Measurements from ENCODE around the gene EMID1.

Gene EMID1

DNA sequence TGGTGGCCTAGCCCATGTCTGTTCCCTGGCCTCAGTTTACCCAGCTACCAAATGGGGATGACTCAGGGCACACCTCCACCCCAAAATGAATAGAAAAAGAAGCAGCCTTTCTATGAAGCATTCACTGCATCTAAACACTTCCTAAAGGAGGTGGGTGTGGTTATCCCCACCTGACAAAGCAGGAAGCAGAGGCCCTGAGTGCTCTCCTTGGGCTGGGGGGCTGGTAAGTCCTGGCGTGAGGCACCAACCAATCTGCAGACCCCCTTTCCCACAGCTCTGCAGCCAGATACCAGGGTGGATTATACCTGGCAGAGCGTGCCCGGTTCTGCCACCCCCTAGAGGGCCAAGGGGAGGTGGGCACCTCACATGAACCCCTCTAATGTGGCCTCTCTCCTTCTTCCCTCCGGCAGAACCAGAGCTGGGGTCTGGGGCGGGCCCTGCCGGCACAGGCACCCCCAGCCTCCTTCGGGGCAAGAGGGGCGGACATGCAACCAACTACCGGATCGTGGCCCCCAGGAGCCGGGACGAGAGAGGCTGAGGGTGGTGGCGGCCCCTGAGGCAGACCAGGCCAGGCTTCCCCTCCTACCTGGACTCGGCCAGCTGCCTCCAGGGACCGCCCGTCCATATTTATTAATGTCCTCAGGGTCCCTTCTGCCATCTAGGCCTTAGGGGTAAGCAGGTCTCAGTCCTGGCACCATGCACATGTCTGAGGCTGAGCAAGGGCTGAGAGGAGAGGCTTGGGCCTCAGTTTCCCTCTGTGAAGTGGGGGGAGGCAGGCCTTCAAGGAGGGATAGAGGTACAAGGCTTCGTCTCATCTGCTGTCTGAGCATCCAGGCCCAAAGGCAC, 52.9 kb downstream of the EMID1 start:
- no peak for TF ChIP-seq CTCF (IDR thresholded peaks at IDR 0.05; ENCODE audit: insufficient read depth, missing control alignments)

GRCh38 chr22:29259253-29259899, 53.7 kb downstream of the EMID1 start:
- no peak for DNase-seq (ENCODE audit: insufficient read length, low spot score)
- no peak for FAIRE-seq
- no peak for TF ChIP-seq CTCF (IDR thresholded peaks at IDR 0.05; ENCODE audit: insufficient read depth, missing control alignments)

More for the DNA sequence above, 52.9 kb downstream of the EMID1 start:
- FAIRE-seq = no peak
- no peak for DNase-seq (ENCODE audit: insufficient read length, low spot score)

- no peak for FAIRE-seq
- no peak for DNase-seq (ENCODE audit: insufficient read length, low spot score)
- no peak for TF ChIP-seq CTCF (IDR thresholded peaks at IDR 0.05; ENCODE audit: insufficient read depth, missing control alignments)
Observed at GRCh38 chr22:29260031-29260560, 54.4 kb downstream of the EMID1 start.

GRCh38 chr22:29260601-29261315, 55.1 kb downstream of the EMID1 start:
- FAIRE-seq = no peak
- TF ChIP-seq CTCF (IDR thresholded peaks at IDR 0.05; ENCODE audit: insufficient read depth, missing control alignments) = no peak
- DNase-seq (ENCODE audit: insufficient read length, low spot score) = no peak

DNA sequence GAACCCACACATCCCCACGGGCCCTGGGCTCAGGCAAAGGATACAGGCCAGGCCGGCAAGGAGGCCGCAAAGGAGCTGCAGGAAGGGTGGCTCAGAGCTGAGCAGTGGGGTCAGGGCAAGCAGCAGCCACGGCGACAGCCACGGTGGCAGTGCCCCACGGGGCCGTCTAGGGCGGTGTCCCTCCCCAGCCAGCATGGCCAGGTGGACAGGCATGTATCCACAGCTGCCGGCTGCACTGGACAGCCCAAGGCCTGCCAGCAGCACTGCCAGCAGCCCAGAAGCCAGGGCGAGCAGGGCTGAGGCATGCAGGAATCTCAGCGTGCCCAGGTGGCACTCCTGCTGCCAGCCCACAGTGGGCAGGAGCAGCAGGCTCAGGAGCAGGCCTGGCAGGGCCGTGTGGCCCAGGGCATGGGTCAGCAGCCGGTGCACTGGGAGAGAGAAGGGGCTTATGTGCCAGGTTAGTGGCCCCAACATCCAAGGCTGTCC, 58.1 kb downstream of the EMID1 start:
- no peak for TF ChIP-seq CTCF (IDR thresholded peaks at IDR 0.05; ENCODE audit: insufficient read depth, missing control alignments)
- no peak for DNase-seq (ENCODE audit: insufficient read length, low spot score)
- FAIRE-seq = no peak

GRCh38 chr22:29265305-29265704, 59.6 kb downstream of the EMID1 start:
- no peak for TF ChIP-seq CTCF (IDR thresholded peaks at IDR 0.05; ENCODE audit: insufficient read depth, missing control alignments)
- no peak for FAIRE-seq
- DNase-seq (ENCODE audit: insufficient read length, low spot score) = no peak

Measured in D721Med (cell line).